Small intestine (tissue), 7 donors: ENCODE data around the gene DIAPH2. TPM values are rescaled to one million over a fixed set of nuclear protein-coding genes. Genes with fewer than 3 reads are reported as not detected.

Experiments
- DNase-seq, 2 donors: peaks; one replicate each; pipeline versions ENCODE4 v3.0.0 to v3.0.0-alpha.2; 2013
- FAIRE-seq: peaks from 2 replicates; lab custom pipeline; 2012; peaks lifted over from hg19 to GRCh38; lab: Jason Lieb, UNC
- H3K27ac ChIP-seq, 3 donors: one replicate each; pipeline ENCODE4 v1.5.1; 2013; ENCODE audit warnings: low read length in 2 of 3, mild to moderate bottlenecking in 2 of 3, control low read depth in 1 of 3, inconsistent platforms in 1 of 3, low read depth in 1 of 3, moderate library complexity in 1 of 3
- H3K27me3 ChIP-seq, 3 donors: one replicate each; pipeline ENCODE4 v1.6.1; 2013; ENCODE audit warnings: low read length in 3 of 3, inconsistent platforms in 1 of 3; ENCODE audit not compliant: control insufficient read depth in 3 of 3, insufficient read depth in 3 of 3
- H3K36me3 ChIP-seq, 3 donors: one replicate each; pipeline ENCODE4 v1.6.1; 2013; ENCODE audit warnings: low read length in 3 of 3, inconsistent platforms in 1 of 3, low read depth in 1 of 3, mild to moderate bottlenecking in 1 of 3, moderate library complexity in 1 of 3; ENCODE audit not compliant: control insufficient read depth in 3 of 3, insufficient read depth in 2 of 3
- H3K4me1 ChIP-seq, 3 donors: one replicate each; pipeline ENCODE4 v1.6.1; 2013; ENCODE audit warnings: low read length in 2 of 3, inconsistent platforms in 1 of 3, low read depth in 1 of 3, mild to moderate bottlenecking in 1 of 3, moderate library complexity in 1 of 3; ENCODE audit not compliant: control insufficient read depth in 3 of 3, insufficient read depth in 2 of 3
- H3K4me3 ChIP-seq, 3 donors: one replicate each; pipeline ENCODE4 v1.5.1; 2013; ENCODE audit warnings: low read length in 3 of 3, control low read depth in 1 of 3, inconsistent platforms in 1 of 3, low read depth in 1 of 3, mild to moderate bottlenecking in 1 of 3, moderate library complexity in 1 of 3
- H3K9me3 ChIP-seq, 2 donors: one replicate each; pipeline ENCODE4 v1.6.1; 2013; ENCODE audit warnings: low read depth in 1 of 2, low read length in 1 of 2; ENCODE audit not compliant: control insufficient read depth in 2 of 2, insufficient read depth in 1 of 2
- WGBS, 3 donors: extraction: QIAGEN DNeasy Blood & Tissue Kit; methylation state at CpG; one replicate each; pipeline ENCODE4 v1.1.7; 2013; 5-methylcytosine and 5-hydroxymethylcytosine counted together
- polyA plus RNA-seq, 4 donors: library from polyadenylated mRNA; stranded (reverse) in 3 of 4; unstranded in 1 of 4; fragments of 200-250 nt in 3 of 4; fragments of 120-200 nt in 1 of 4; gene quantifications; one replicate each; pipeline versions ENCODE4 v1.2.1 to v1.2.3, GENCODE V29; 2013
- donor health status: healthy with polysubstance abuse.
- donor health status: control.
- donor health status: control.
- donor health status: Bipolar disorder and iron deficiency.
- donor health status: healthy.

Gene DIAPH2
- polyA plus RNA-seq, 4 donors = 5.1 to 11.7 (median 6.1) TPM

DNA sequence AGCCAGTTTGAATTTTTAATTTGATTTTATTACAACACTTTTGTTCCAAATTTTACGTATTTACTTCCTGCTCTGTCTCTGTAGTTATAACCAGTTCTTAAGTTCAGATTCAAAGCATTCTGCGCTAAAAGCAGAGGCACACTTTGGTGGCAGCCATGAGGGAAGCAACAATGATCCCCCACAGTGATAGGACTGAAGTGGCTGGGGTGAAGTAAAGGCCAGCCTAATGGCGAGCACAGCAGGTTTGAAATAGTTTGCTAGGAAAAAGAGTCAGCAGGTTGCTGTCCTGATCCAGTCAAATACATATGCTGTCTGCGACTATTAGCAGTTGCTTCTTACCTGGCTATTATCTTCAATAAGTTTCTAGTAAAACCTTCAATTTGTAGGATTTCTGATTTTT, 375.4 kb downstream of the DIAPH2 start:
- Histone ChIP-seq H3K4me3 (no peak overlapping the region), H3K27me3 (no peaks in the 10 kb centered on the region), H3K36me3 (no peaks in the 10 kb centered on the region), H3K27ac (no peak overlapping the region), H3K9me3 (no peaks in the 10 kb centered on the region), H3K4me1 (no peaks in the 10 kb centered on the region)
- no peak for DNase-seq
- no peak for FAIRE-seq
- 64 to 95% (median 85%) methylated on average over 4 of the region's 4 CpGs for WGBS, 3 donors

DNA sequence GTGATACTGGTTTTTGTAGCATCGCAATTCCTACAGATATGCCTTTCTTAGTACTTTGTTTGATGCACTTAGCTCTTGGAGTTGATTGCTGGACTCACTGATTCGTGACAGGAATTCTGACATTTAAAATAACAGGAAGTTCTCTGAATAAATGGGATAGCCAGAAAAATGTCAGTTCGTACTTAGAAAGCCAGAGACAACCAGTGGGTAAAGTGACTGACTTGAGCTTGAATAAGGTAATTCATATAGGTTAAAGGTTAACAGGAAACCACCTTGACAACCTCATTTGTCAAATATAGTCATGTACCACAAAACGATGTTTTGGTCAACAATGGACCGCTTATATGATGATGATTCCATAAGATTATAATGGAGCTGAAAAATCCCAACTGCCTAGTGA, 380.4 kb downstream of the DIAPH2 start:
- H3K36me3 ChIP-seq = no peaks in the 10 kb centered on the region
- no peaks in the 10 kb centered on the region for H3K9me3 ChIP-seq
- H3K27ac ChIP-seq = no peak overlapping the region
- FAIRE-seq = no peak
- no peak overlapping the region for H3K4me3 ChIP-seq
- no peaks in the 10 kb centered on the region for H3K27me3 ChIP-seq
- 75 to 83% (median 76%) methylated on average over 5 of the region's 5 CpGs for WGBS, 3 donors
- H3K4me1 ChIP-seq = no peaks in the 10 kb centered on the region
- DNase-seq = no peak

DNA sequence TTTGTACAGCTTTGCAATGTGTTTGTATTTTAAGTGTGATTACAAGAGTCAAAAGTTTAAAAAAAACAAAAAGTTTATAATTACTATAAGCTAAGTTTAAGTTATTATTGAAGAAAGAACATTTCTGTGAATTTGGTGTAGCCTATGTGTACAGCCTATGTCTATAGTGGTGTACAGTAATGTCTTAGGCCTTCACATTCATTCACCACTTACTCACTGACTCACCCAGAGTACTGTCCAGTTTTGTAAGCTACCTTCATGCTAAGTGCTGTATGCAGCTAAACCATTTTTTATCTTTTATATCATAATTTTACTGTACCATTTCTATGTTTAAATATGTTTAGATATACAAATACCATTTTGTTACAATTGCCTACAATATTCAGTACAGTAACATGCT, 381.3 kb downstream of the DIAPH2 start:
- Histone ChIP-seq H3K27ac (no peak overlapping the region), H3K4me3 (no peak overlapping the region), H3K27me3 (no peaks in the 10 kb centered on the region), H3K9me3 (no peaks in the 10 kb centered on the region), H3K36me3 (no peaks in the 10 kb centered on the region), H3K4me1 (no peaks in the 10 kb centered on the region)
- peak; percentile 55 for FAIRE-seq
- no peak for DNase-seq

DNA sequence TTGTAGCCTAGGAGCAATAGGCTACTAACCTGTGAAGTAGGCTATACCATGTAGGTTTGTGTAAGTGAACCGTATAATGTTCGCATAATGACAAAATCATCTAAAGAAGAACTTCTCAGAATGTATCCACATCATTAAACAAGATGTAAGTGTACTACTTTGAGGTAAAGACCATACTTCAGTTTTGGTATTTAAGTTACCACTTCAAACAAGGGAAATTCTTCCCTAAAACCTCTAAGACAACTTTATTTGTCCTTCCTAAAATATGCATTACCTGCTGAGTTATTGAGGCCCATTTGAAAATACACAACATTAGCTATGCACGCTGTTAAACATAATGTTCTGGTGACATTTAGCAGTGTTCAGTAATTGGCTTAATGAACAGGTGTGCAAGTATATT, 381.7 kb downstream of the DIAPH2 start:
- FAIRE-seq = no peak
- no peaks in the 10 kb centered on the region for H3K4me1 ChIP-seq
- 59 to 95% (median 73%) methylated on average over 3 of the region's 3 CpGs for WGBS, 3 donors
- H3K4me3 ChIP-seq = no peak overlapping the region
- no peak for DNase-seq
- H3K36me3 ChIP-seq = no peaks in the 10 kb centered on the region
- no peak overlapping the region for H3K27ac ChIP-seq
- H3K9me3 ChIP-seq = no peaks in the 10 kb centered on the region
- no peaks in the 10 kb centered on the region for H3K27me3 ChIP-seq

GRCh38 chrX:97070346-97070745, 385.7 kb downstream of the DIAPH2 start:
- WGBS, 3 donors = 70 to 88% (median 85%) methylated on average over 1 of the region's 1 CpG
- Histone ChIP-seq H3K36me3 (no peaks in the 10 kb centered on the region), H3K4me3 (no peak overlapping the region), H3K27me3 (no peaks in the 10 kb centered on the region), H3K4me1 (no peaks in the 10 kb centered on the region), H3K27ac (no peak overlapping the region), H3K9me3 (no peaks in the 10 kb centered on the region)
- FAIRE-seq = no peak
- no peak for DNase-seq

DNA sequence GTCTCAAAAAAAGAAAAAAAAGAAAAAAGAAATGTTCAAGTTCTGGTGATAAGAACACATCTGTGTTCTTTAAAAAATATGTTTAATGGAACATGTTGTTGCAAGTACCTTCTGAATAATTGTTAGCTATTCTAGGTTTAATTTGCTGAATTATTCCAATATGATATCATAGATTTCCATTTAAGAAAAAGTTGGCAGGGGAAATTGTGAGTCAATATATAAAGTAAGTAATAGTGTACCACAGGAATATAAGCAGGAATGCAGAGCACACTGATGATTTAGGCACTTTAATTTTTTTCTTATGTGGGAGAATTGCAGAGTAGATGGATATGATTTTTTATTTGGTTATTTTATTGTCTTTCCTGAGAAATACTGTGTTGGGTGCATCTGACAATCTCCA, 389.8 kb downstream of the DIAPH2 start:
- no peaks in the 10 kb centered on the region for H3K9me3 ChIP-seq
- H3K4me1 ChIP-seq = no peaks in the 10 kb centered on the region
- no peaks in the 10 kb centered on the region for H3K36me3 ChIP-seq
- no peaks in the 10 kb centered on the region for H3K27me3 ChIP-seq
- FAIRE-seq (no peak), DNase-seq (no peak)
- no peak overlapping the region for H3K27ac ChIP-seq
- H3K4me3 ChIP-seq = no peak overlapping the region

GRCh38 chrX:97089116-97089515, 404.5 kb downstream of the DIAPH2 start:
- Histone ChIP-seq H3K27me3 (no peaks in the 10 kb centered on the region), H3K4me3 (no peak overlapping the region), H3K27ac (no peak overlapping the region), H3K9me3 (no peaks in the 10 kb centered on the region), H3K4me1 (no peaks in the 10 kb centered on the region), H3K36me3 (no peaks in the 10 kb centered on the region)
- FAIRE-seq = no peak
- WGBS, 3 donors = 92 to 100% (median 100%) methylated on average over 1 of the region's 1 CpG
- no peak for DNase-seq

DNA sequence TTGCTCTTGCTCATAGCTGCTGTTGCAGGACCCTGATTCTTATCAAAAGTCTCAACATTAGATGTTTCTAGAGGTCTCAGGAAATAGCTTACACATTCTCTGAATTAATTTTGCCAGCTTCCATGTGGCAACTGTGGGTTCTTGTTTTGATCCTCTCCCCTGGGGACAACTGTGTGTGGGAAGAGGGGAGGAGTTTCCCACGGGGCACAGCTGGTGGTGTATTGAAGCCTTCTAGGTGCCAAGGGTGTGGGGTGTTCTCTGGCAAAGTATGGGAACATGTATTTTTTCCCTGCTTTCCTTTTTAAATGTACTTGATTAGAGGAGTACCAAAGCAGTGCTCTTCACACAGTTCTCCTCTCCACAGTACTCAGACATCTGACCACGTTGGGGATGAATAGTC, 411.7 kb downstream of the DIAPH2 start:
- 47 to 67% (median 57%) methylated on average over 2 of the region's 2 CpGs for WGBS, 3 donors

GRCh38 chrX:97102938-97103337, 418.3 kb downstream of the DIAPH2 start:
- Histone ChIP-seq H3K4me1 (no peaks in the 10 kb centered on the region), H3K4me3 (no peak overlapping the region), H3K9me3 (no peaks in the 10 kb centered on the region), H3K27me3 (no peaks in the 10 kb centered on the region), H3K36me3 (no peaks in the 10 kb centered on the region), H3K27ac (no peak overlapping the region)
- FAIRE-seq (no peak), DNase-seq (no peak)

More for the DNA sequence above, 411.7 kb downstream of the DIAPH2 start:
- Histone ChIP-seq H3K4me3 (no peak overlapping the region), H3K36me3 (no peaks in the 10 kb centered on the region), H3K9me3 (no peaks in the 10 kb centered on the region), H3K27ac (no peak overlapping the region), H3K4me1 (no peaks in the 10 kb centered on the region), H3K27me3 (no peaks in the 10 kb centered on the region)
- DNase-seq (no peak), FAIRE-seq (no peak)
